ENCODE measurements around the gene PSG7.
"Not testable (repeated sequence)": the region's sequence is repeated elsewhere in the genome, so short reads cannot be mapped to it uniquely, and the experiment has no call there.

PSG7 gene

DNA sequence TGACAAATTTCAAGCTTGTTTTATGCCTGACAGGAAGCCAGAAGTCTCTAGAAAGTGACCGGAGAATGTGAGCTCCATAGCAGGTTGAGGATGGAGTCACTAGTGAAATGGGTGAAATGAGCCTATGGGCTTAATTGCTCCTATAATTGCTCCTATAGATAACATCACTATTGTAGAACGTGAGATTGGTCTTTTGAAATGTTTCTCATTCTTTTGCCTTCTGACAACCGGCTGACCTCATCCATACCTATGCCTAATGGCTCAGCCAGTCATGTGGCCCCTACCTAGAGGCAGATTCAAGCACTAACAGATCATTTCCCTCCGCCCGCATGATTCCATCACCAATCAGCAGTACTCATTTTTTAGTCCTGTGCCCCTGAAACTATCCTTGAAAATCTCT lies 23.5 kb downstream of the PSG7 start:
- DNase-seq (ENCODE audit: low spot score) = not testable (repeated sequence)

DNA sequence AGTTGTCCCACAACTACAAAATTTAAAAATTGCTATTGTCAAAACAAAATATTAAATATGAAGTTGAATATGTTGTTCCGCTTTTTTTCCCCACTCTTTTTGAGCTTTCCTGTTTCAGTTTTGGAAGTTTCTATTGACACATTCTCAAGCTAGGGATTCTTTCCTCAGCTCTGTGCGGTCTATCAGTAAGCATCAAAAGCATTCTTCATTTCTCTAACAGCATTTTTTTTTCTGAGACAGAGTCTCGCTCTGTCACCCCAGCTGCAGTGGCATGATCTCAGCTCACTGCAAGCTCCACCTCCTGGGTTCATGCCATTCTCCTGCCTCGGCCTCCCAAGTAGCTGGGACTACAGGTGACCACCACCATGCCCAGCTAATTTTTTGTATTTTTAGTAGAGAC lies 24.1 kb downstream of the PSG7 start:
- not testable (repeated sequence) for DNase-seq (ENCODE audit: low spot score)

DNA sequence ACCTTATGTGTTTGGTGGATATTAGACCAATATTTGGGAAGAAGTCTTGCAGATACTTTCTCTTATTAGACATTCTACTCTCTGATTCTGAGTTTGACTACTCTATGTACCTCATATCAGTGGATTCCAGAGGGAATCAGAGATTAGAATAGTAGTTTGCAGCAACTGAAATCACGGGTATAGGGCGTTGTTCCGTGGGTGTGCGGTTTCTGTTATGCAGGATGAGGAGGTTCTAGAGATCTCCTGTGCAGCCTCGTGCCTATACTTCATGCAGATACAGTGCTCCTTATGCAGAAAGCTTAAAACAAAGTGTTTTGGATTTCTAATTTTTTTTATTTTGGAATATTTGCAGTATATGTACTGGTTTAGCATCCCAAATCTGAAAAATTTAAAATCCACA lies 25.3 kb downstream of the PSG7 start:
- not testable (repeated sequence) for DNase-seq (ENCODE audit: low spot score)

DNA sequence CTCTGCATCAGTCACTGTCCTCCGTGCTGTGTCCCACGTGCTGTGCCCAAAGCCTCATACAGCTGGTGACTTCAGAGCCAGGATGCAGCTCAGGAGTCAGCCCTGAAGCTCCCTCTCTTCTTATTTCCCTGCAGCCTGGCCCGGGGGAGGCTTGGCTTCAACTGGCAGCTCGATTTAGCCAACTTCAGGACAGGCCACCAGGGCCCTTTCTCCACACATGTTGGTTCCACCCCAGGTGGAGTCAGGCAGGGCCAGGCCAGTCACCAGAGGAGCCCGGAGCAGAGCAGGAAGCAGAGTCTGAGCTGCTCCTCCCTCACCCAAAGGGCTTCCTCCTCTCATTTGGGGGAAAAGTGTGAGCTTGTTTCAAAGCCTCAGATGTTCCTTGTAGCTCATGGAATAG lies 30.8 kb downstream of the PSG7 start:
- not testable (repeated sequence) for DNase-seq (ENCODE audit: low spot score)

DNA sequence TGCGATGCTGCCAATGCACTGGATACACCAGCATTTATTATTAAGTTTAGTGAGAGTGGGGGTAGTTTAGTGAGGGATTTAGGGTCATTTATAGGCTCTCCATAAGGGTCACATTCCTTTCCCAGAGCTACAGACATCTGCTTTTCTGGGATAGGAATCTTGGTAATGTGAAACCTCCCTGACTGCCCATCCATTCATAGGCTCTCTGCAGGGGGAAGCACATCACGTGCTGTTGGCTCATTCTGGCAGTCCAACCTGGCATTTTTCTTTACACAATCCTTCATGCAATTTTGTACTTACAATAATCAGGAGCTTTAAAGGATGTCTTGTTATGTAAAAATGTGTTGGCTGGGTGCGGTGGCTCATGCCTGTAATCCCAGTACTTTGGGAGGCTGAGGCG lies 36.4 kb downstream of the PSG7 start:
- DNase-seq (ENCODE audit: low spot score) = not testable (repeated sequence)

DNA sequence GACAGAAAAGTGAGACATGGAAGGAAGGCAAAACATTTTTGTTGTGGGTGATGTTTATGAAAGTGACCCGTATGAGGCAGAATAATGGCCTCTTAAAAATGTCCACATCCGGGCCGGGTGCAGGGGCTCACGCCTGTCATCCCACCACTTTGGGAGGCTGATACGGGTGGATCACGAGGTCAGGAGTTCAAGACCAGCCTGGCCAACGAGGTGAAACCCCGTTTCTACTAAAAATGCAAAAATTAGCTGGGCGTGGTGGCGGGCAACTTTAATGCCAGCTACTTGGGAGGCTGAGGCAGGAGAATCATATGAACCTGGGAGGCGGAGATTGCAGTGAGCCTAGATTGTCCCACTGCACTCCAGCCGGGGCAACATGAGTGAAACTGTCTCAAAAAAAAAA lies 37.3 kb downstream of the PSG7 start:
- DNase-seq (ENCODE audit: low spot score) = not testable (repeated sequence)

DNA sequence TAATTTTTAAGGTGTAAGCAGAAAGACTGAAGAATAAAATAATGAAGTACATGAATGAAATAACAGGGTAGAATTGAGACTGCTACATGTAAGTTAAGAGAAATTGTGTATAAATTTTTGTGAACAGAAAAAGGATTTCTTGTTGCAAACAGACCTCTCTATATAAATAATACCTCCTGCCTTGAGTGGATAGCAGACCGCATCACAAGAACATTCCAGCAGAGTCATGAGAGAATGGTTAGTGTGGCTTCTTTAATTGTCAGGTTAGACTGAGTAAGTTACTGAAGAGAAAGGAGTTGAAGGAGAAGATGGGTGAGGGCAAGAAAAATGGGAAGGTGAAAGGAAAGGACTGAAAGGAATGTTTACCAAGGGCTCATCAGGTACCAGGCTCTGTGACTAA lies 37.9 kb downstream of the PSG7 start:
- not testable (repeated sequence) for DNase-seq (ENCODE audit: low spot score)

DNA sequence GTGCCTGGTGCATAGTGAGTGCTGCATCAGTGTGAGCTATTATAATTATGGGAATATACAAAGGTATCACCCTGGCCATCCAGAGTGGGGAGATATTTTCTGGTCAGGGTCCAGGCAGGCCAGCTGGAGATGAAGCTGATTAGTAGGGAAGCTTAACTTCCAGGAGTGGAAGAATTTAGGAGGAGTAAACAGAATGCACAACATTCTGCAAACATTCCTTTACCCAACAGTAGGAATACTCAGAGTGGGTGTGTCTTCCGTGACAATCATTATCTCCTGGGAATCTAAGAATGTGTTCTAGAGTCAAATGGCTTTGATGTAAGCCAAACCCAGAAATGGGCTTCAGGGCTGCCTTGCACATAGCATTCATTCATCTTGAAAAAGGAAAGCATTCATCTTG lies 38.4 kb downstream of the PSG7 start:
- DNase-seq (ENCODE audit: low spot score) = not testable (repeated sequence)

DNA sequence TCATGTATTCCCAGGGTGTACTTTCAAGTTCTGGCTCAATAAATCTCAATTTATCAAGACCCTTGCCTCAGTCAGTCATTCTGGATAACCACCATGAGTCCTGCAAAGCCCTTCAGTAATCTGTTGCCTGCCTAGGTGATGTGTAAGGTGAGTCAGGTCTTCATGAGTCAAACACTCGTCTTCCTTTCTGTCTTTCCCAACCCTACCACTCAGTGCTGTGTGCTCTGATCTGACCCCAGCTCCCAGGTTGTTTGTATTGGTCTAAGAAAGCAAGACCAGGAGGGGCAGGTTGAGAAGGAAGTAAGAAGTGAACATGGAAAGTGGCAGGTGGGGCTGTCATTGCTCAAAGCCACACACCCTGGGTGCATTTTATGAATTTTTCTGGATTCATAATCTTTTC lies 39.3 kb downstream of the PSG7 start:
- not testable (repeated sequence) for DNase-seq (ENCODE audit: low spot score)

DNA sequence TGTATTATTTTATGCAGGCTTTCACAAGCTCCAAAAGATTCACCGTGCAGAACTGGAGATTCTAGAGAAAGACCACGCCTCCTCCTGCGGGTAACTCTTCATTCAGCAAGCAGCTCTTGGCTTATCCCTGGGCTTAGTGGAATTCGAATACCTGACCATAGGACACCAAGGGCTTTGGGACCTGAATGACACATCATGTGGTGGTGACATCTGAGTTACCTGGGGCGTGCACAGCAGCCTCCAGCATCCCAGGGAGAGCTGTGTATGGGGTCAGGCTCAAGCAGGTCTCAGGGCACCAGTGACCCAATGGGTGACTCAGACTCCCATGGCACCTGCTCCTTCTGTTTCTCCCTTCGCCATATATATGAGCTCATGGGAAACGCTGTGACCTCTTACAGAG lies 46.6 kb downstream of the PSG7 start:
- not testable (repeated sequence) for DNase-seq (ENCODE audit: low spot score)

DNA sequence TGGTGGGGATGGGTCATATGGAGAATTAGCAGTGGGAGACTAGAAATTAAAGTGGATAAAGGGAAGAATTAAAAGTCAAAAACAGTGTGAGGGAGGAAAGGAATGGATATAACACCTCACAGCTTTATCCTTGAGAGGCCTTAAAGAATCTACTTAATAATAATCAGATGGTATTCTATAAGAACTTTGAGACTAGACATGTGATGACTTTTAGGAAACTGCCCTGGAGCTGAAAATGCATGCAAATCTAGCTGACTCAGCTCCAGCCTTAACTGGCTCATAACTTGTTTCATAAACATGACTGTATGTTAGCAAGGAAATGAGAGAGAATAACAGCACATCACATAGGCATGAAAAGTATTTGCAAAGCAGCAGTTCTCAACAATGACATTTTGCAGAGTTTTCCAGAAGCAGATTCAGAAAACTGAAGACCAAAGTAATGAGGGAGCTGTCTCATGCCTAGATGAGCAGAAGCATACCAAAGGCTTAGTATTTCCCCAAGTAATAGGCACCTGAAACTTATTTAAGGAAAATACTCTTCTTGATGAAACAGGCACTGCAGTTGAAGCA lies 49.0 kb downstream of the PSG7 start:
- not testable (repeated sequence) for DNase-seq (ENCODE audit: low spot score)

DNA sequence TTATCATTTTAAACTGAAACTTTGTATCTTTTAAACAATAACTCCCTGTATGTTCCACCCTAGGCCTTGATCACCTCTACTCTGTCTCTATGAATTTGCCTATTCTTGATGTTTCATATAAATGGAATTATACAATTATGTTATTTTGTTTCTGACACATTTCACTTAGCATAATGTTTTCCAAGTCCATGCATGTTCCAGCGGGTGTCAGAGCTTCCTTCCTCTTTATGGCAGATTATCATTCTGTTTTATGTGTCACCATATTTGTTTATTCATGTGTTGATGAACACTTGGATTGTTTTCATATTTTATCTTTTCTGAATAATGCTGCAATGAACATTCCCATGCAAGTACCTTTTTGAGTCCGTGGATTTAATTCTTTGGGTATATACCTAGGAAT lies 54.3 kb downstream of the PSG7 start:
- not testable (repeated sequence) for DNase-seq (ENCODE audit: low spot score)

DNA sequence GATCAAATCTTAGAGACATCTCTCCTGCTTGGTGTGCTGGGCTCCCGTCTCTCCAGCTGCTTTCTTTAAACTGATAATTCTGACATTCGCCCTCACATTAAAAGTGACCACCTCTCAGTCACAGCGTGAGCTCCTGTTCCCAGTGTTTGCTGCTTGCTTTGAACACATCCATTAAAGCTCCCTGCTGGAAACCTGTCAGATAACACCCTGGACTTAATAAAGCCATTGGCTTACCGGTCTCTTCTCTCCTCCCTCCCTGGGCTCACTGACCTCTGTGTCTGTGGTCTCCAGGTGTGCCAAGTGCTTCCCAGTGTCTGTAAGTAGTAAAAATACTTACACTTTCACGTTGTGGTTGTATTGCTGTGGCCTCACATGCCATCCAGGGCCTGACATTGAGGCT lies 55.0 kb downstream of the PSG7 start:
- not testable (repeated sequence) for DNase-seq (ENCODE audit: low spot score)

DNA sequence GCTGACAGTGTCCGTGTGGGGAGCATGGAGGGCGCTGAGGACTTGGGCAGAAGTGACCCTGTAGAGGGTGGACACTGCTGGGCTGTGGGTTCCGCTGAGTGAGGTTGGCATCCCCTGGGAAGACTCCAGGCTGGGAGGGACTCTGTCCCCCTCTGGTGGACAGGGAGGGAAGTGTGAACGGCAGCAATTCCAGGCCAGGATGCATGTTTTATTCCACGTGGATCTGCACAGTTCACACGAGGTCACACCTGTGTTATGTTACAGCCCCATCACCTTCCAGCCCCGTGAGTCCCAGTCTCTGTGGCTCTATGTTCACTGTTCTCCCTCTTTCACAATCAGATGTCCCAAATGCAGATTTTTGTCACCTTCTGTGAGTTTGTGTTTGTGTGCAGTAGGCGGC lies 55.7 kb downstream of the PSG7 start:
- not testable (repeated sequence) for DNase-seq (ENCODE audit: low spot score)

DNA sequence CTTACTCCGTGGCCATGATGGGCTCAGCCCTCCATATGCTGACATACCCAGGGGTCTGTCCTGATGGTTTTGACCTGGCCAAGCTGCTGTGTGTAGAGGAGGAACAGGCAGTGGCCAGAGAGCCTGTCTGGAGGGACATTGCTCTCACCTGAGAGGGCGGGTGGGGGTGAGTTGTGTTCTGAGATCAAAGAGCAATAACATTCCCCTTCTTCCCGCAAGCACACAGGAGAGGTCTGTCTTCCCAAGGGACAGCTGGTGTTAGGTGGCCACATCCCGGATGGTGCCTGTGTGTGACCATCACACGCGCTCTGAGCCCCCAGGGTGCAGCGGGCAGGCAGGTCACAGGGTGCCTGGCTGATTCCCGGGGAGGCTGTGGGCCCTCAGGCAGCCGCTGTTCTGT lies 56.4 kb downstream of the PSG7 start:
- DNase-seq (ENCODE audit: low spot score) = not testable (repeated sequence)

DNA sequence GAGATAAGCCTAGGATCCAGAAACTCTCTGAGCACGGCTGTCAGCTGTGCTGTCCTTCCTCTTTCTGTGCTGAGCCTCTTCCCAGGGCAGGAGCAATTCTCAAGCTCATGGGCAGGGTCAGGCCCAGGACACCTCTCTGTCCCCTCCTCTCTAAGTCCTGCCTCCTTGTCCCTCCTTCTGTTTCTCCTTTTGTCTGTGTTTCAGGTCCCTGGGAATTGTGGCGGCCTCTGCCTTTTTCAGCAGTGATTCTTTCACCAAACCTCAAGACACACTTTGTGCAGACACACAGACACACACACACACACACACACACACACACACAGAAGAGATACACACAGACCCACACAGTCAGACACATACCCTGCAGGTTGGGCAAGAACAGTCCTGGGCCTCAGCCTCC lies 57.4 kb downstream of the PSG7 start, which contains the start of gene PSG1:
TSS of gene PSG1 (minus strand) at position 101 of the 400 bp plus-strand sequence. CDS start 132 bp downstream, outside the sequence.
- DNase-seq (ENCODE audit: low spot score) = no peak

DNA sequence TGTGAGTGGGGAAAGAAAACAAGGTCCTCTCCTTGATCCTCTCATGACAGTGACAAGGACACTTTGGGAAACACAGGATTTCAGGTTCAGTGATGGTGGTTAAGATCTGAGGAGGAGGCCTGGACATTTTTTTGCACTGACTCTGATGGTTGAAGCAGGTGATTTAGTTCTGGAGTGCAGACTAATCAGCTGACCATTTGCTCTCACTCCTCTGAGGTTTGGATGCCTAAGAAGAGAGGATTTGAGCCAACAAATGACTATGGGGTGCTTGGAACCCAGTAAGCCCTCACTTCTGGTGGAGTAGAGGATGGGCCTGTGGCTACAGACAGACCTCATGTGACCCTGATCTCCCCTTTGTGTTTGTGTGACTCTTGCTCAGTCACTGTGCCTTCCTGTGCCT lies 60.4 kb downstream of the PSG7 start:
- DNase-seq (ENCODE audit: low spot score) = not testable (repeated sequence)

DNA sequence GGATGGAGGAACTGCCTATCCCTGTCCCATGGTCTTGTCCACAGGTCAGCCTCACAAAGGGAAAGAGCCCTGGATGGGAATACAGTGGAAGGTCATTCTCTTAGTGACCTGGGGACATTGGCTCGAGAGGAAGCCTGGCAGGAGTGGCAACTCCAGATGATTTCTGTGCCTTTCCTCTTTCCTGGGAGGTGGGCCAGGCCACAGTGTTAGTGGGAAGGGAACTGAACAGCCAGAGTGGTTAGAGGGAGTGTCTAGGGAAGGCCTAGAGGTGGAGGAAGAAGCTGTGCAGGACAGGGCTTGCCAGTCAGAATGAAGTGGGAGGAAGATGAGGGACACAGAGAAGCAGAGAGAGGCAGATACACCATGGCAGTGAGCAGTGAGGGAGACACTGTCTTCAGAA lies 61.1 kb downstream of the PSG7 start:
- not testable (repeated sequence) for DNase-seq (ENCODE audit: low spot score)

DNA sequence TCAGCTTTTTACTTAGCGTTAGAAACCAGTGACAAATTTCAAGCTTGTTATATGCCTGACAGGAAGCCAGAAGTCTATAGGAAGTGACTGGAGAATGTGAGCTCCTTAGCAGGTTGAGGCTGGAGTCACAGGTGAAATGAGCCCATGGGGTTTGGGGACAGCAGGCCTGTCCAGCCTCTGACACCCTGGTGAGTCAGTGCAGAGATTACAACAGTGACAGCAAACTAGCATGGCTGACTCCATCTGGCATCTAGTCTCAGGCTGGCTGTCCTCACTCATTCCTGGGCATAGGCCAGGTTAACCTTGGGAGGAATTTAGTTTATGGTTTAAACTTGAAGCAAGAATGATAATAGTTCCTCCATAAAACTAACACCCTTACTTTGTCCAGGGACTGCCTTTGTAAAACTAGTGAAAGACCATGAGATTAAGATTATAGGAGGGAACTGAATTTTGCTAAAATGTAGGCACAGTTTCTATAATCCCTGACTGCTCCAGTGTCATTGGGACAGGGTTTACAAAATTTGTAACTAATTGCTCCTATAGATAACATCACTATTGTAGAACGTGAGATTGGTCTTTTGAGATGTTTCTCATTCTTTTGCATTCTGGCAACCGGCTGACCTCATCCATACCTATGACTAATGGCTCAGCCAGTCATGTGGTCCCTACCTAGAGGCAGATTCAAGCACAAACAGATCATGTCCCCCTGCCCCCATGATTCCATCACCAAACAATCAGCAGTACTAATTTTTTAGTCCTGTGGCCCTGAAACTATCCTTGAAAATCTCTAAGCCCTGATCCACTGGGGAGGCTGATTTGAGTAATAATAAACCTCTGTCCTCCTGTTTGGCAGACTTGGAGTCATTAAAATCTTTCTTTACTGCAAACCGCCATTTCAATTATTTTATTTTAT lies 61.9 kb downstream of the PSG7 start:
- not testable (repeated sequence) for DNase-seq (ENCODE audit: low spot score)

DNA sequence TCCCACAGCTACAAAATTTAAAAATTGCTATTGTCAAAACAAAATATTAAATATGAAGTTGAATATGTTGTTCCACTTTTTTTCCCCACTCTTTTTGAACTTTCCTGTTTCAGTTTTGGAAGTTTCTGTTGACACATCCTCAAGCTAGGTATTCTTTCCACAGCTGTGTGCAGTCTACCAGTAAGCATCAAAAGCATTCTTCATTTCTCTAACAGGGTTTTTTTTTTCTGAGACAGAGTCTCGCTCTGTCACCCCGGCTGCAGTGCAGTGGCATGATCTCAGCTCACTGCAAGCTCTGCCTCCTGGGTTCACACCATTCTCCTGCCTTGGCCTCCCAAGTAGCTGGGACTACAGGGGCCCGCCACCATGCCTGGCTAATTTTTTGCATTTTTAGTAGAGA lies 62.9 kb downstream of the PSG7 start:
- DNase-seq (ENCODE audit: low spot score) = not testable (repeated sequence)

Measured in COLO829 (cell line).